GM18520 (cell line): ENCODE results near the gene ARHGAP26.
A peak's percentile ranks its signal among the peaks of the same experiment; 100 is the strongest.

Experiments used
- ATAC-seq: cut with Tn5 transposase; IDR thresholded peaks from one replicate; pipeline ENCODE4 v1.9.1; 2021; ENCODE audit not compliant: unreplicated experiment

Gene ARHGAP26

DNA sequence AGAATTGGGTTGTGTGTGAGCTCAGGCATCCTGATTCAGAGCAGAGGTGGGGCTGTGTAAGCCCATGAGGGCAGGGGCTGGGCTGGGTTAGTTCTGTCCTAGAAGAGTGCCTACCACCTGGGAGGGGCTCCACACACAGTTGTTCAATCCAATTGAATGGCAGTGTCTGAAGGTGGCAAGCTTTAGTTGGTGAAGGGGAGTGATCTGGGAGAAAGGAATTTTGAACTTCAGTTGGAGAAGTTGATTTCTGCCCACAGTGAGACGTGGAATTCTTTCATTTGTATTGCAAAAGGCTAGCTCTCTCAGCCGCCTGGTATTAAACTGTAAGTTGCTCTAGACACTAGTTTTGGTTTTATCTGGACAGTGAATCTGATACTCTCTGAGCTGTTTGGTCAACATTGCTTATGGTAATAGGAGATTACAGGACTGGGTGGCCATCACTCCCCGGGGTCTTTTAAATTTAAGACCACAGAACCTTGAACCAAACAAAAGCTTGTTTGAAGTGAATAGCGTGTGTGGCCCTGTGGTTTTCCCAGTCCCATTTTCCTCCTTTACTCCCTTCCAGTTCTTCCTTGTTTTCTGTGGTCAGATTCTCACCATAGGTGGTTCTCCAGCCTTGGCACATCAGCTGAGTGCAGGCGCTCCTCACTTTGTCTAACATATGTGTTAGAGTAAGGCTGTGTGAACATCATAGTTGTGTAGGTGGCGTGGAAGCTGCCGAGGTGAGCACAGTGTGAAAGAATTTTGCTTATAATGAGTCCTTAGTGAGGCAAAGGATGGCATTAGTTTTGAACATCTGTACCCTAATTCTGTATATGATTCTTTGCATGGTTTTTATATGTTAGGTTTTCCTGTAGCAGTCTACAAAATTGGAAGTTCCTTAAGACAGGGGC lies 78.0 kb downstream of the ARHGAP26 start:
- no peak for ATAC-seq

- no peak for ATAC-seq
Measured at GRCh38 chr5:142849466-142849865, 79.3 kb downstream of the ARHGAP26 start.

DNA sequence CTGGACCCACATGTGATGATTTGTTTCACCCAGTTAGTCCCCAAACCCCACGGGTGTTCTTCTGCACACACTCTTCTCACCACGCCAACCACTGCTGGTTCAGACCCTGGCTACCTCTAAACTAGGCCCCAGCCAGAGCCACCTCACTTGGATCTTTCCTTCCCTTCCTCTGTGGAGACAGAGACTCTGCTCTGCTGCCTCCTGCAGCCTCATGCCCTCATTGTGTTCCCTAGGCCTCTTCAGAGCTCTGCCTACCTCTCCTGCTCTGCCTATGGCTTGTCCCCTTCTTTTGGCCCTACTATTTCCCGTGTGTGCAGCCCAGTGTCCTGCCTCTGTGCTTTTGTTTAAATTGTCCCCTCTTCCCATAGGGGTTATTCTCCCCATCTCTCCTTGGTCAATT lies 79.7 kb downstream of the ARHGAP26 start:
- ATAC-seq, result no peak

DNA sequence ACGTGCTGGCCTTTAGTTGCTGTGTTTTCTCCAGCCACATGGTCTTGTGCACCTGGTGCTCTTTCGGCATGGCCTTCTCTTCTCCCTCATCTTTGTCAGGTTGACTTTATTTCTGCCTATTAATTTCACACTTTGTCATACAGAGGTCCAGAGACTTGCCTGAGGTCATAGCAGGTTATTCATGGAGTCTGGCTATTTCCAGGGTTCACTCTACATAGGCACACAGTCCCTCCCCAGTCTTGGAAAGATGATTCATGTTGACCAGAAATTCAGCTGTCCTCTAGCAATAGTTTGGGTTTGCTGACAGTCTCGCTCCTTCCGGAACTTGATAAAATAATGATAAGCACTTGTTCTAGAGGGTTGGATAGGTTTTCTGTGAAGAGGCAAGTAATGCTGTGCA lies 81.6 kb downstream of the ARHGAP26 start:
- no peak for ATAC-seq

DNA sequence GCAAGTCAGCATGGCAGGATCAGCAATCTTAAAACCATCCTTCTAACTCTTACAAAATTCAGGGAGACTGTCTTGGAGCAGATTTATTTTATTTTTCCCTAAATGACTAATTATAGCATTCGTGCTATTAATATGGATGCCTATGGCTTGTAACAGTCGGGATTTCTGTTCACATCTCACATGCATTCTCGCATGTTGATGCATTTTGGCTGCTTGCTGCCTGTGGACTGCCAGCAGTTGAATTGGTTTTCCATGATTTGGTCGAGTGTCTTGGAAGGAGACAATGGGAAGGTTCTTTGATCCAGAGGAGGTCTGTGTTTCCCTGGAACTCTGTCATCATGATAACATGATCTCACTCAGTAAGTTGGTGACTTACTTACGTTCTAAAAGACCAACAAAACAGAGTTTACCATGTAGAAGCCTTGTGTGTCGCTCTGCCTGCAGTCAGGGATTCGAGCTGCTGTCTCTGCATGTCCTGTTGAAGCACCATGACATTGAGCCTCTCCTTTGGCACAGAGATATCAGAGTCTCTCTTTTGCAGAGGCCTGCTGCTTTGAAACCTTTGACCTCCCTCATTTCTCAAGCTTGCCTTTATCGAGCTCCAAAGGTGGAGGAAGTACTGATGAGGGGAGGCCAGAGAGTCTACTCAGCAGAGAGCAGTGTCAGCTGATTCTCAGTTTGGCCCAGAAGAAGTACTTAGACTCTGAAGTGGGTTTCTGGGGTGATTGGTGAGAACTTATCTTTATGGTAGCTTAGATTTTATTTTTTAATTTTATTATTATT lies 82.4 kb downstream of the ARHGAP26 start:
- no peak for ATAC-seq

DNA sequence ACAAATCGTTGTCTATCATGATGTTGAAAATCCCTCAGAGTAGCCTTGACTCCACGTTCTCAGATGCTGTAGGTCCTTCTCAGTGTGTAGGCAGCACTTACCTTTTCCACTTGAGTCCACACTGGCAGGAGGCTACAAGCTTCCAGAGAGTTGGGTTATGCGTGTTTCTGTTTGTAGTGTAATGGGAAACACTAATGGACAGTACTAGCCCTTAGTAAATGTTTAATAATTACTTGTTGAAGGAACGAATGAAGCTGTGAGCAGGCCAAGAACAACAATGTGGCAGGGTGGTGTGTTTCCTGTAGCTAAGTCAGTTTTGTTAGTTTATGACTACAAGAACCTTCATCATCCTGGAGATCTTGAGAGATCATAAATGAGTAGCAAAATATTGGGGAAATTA lies 83.5 kb downstream of the ARHGAP26 start:
- no peak for ATAC-seq

- no peak for ATAC-seq
Measured at GRCh38 chr5:142856269-142856782, 86.1 kb downstream of the ARHGAP26 start.

DNA sequence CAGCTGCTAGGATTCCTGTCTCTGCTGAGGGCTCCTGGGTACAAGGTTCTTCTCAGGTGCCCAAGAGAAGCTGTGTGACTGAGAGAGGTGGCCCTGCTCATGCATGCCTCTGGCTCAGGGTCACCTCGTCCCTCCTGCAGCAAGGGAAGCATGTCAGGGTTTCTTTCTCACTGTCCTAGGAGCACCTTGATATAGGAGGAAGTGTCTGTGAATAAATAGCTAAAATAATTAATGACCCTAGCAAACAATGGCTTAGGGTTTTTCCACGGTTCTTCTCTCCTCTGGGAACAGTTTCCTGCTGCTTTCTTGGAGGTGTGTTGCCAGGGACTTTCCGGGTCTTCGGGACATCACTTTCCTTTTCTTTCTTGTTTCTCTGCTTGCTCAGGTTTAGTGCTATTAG lies 87.2 kb downstream of the ARHGAP26 start:
- ATAC-seq, result no peak

DNA sequence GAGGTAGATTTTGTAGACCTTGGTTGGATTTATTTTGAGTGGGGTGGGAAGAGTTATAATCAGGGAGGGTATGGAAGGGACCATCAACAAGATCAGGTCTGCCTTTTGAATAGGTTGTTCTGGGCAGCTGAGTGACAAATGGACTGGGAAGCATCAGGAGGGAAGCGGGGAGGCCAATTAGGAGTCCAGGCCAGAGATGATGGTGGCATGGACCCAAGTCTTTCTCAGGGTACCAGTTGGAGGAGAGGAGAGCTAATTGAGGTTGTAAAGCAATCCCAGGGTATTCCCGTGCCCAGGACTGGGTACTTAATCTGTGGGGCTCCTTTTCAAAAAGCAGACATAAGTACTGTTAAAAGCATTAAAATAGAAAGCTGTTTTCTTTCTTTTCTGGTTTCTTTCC lies 88.9 kb downstream of the ARHGAP26 start:
- ATAC-seq, result no peak

DNA sequence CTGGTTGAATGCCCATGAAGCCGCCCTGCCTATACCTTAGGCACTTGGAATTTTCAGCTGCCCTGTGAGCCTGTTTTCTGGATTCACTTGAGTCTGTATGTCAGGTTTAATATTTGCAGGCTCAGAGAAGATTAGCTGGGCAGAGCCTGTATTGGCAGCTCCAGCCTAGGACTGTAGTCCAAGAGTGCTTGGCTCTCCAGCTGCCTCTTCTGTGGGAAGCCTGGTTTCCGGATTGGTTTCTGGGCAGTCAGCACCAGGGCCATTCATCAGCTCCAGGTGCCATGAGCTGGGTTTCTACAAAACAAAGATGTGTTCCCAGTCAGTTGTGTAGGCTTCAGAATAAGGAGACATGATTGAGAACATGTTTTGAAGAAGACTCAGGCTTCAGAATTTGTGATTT lies 90.1 kb downstream of the ARHGAP26 start:
- no peak for ATAC-seq

- ATAC-seq, result no peak
Measured at GRCh38 chr5:142861011-142861410, 90.8 kb downstream of the ARHGAP26 start.

- ATAC-seq, result no peak
Measured at GRCh38 chr5:142862594-142862993, 92.4 kb downstream of the ARHGAP26 start.

DNA sequence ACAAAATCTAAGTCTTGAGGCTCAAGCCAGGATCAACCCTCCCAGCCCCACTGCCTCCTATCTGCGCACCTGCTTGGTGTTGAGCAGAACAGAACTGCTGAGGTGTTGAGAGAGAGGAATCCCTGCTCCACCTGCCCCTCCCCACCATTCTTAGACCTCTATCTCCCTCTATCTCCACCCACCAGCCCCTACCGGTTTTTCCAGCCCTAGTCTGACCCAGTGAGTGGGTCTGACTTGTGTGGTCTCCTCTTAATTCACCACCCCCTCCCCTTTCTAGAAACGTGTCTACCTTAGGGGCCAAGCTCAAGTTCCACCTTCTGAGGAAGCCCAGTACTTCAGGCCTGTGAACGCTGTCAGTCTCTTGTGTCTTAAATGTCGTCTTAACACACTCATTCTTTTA lies 93.7 kb downstream of the ARHGAP26 start:
- no peak for ATAC-seq

DNA sequence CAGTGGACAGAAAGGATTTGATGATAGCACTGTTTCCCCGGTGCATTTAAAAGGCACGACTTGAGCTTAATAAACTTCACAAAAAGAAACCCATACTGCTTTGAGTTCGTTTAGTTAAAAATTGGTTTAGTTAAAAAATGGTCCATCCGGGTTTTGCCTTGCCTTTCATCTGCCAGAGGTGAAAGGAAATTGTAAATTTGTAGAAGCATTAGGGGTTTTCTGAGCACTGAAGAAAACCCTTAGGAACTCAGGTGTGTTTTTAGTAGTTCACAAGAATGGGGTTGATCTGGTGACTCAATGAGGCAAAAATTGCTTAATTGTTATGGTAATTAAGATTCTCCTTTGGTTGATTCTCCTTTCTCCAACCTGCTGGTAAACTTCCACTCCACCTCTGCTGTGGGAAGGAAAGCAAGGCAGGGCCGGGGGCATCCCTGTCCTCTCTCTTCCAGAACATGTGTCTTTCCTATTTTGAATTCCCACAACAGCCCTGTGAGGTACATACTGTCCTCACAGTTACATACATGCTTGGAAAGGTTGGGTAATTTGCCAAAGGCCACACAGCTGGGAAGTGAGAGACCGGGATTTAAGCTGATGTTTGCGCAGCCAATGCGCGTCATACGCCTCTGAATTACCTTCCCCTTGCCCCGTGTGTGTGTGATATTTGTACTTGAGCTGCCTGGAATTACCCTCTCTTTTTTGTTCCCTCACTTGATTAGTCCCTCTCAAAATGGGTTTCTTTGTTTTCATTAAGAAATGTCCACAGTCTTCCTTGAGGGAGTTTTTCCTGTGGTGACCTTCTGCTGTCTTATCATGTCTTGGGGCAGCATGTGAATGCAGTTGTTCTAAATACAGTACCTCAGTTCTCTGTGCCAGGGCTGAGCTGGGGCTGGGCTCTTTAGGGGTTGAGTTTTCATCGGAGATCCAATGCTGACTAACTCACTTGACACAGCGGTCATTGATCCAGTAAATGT lies 94.4 kb downstream of the ARHGAP26 start:
- ATAC-seq, result no peak

DNA sequence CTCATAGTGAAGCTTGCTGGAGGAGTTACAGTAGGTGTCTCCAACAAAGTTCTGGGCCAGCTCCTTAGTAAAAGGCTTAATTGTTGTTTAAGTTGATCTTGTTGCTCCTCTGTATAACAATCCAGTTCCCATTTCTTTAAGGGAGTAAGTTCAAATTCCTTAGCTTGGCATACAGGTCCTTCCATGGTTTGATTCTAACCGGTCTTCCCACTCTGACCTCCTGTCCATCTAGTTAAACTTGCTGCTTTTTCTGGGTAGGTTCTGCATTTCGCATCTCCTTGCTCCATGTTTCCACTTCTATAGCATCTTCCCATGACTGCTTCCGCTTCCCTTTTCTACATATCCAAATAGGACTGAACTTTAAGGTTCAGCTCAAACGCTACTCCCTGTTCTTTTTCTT lies 95.5 kb downstream of the ARHGAP26 start:
- no peak for ATAC-seq

GRCh38 chr5:142866563-142867275 lies 96.5 kb downstream of the ARHGAP26 start:
- peak; percentile 40 for ATAC-seq

DNA sequence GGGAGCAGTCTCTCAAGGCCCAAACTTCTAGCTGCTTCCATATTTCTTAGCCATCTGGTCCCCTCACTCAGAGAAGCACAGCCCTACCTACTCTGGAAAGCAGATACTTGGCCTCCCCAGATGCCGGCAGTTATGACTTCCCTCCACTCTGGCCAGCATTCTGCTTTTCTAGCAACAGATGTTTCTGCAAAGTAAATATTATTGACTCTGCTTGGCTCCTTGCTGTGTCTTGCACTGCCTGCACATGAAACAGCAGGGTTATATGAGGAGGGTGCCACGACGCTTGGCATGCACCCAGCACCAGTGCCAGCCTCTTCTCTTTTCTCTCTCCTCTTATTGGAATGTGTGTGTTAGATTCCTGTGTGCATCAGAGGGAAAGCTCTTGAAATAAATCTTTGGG lies 99.7 kb downstream of the ARHGAP26 start:
- ATAC-seq, result no peak

DNA sequence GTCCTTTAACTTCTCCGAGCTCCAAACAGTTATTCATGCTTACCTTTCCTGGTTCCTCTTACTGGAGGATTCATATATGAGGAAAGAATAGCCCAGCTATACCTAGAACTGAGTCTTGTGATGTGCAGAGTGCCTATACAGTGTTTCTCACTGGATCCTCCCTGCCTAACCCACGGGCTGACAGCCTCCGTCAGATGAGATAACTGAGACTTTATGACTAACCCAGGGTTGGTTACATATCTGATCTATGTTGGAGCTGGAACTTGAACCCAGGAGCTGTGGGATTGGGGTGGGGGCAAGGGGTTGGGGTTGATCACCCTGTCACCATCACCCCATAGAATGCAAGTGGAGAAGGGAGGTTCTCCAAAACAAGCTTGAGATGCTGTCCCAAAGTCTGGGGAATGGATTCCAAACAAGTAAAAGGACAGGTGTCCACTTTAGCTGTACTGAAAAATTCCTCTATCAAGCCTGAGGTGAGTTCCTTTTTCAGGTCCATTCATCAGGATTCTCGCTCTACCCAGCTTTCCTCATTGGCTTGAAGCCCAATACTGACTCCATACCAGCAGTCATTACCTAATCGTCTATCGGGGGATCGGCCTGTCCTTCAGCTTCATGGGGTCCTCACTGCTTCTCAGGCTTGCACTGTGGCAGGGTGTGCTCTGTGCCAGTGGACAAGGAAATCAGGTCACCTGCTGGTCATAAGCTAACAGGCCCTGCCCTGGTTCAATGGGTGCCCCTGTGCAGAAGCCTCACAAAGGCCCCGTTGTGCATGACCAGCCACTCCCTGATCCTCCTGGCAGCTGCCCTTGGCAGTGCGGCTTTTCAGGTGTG lies 100.6 kb downstream of the ARHGAP26 start:
- ATAC-seq, result no peak
